Activated naive CD4-positive, alpha-beta T cell (primary cell): ENCODE results near the gene BUD31.
A peak's percentile ranks its signal among the peaks of the same experiment; 100 is the strongest.
"Not testable (repeated sequence)": the region's sequence is repeated elsewhere in the genome, so short reads cannot be mapped to it uniquely, and the experiment has no call there.

Experiments used
- DNase-seq, 4 experiments: peaks; one replicate each; lab custom pipeline; 2025; lab: John Stamatoyannopoulos, UW

The BUD31 gene

GRCh38 chr7:99408379-99409191 is at the start of gene BUD31, which contains the start of gene PDAP1:
Gene BUD31 (plus strand): TSS chr7:99408969. CDS start chr7:99411093, 2,124 bp downstream.
Gene PDAP1 (minus strand): TSS chr7:99408597. CDS start chr7:99408548, 49 bp downstream.
- DNase-seq: peak; percentile 89 to 95 (median 92)

DNA sequence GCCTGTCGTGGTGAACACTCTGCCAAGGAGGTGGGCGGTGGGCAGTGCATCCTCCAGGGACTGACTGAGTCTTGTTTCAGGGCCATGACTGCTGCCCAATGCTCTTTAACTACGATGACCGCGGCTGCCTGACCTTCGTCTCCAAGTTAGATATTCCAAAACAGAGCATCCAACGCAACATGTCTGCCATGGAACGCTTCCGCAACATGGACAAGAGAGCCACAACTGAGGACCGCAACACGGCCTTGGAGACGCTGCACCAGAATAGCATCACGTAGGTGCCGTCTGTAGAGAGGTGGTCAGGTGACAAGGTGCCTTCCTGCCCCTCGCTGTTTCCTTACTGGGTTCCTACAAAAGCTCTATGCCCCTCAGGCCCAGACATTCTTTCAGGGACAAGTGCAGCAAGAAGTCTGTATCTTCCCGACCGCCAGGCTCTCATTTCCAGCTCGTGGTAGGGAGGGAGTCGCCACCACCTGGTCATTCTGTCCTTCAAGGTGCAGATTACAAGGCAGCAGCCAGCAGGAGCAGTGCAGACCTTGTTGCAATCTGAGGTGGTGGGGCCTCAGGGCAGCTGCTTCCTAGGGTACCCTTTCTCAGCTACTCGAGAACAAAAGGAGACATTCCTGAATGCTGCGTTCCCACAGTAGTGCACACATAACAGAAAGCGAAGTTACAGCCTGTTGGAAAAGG is 49.2 kb upstream of the BUD31 start:
- DNase-seq: no peak

- no peak for DNase-seq
Measured at GRCh38 chr7:99362801-99363200, 46.0 kb upstream of the BUD31 start.

DNA sequence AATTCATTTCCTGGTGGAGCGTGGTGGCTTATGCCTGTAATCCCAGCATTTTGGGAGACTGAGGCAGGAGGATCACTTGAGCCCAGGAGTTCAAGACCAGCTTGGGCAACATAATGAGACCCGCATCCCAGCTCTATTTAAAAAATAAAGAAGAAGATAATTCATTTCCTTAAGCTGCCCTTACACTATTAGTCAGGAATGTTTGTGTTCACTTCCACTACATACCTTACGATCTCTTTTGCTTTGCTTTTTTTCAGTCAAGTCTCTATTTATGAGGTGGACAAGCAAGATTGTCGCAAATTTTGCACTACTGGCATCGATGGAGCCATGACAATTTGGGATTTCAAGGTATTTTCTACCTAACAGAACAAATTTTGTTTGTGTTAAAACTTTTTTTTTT is 45.5 kb upstream of the BUD31 start:
- DNase-seq: no peak

- DNase-seq: peak in 3 of 4 experiments; percentile 26 to 69 (median 64)
Measured at GRCh38 chr7:99365318-99366141, 43.2 kb upstream of the BUD31 start.

DNA sequence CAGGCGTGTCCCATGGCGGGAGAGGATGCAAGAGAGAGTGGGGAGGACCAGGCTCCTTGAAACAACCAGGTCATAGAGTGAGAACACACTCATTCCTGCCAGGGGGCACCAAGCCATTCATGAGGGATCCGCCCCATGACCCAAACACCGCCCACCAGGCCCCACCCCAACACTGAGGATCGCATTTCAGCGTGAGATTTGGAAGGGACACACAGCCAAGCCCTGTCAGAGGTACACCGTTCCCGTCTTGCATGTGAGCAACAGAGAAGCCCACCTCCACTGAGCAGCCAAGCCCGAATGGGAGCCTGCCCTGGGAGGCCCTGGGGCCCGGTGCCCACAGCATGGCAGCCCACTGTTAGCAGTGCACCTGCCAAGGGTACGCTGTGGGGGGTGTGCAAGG is 42.1 kb upstream of the BUD31 start:
- no peak for DNase-seq

- no peak for DNase-seq
Measured at GRCh38 chr7:99368750-99369389, 39.9 kb upstream of the BUD31 start.

GRCh38 chr7:99369767-99370391 is 38.9 kb upstream of the BUD31 start:
- DNase-seq: no peak

GRCh38 chr7:99371376-99371920 is 37.3 kb upstream of the BUD31 start:
- no peak for DNase-seq

- no peak for DNase-seq
Measured at GRCh38 chr7:99372275-99373090, 36.3 kb upstream of the BUD31 start.

- DNase-seq: no peak
Measured at GRCh38 chr7:99373091-99374066, 35.4 kb upstream of the BUD31 start.

- DNase-seq: peak; percentile 43 to 82 (median 62)
Measured at GRCh38 chr7:99374111-99375064, 34.4 kb upstream of the BUD31 start, which contains the start of gene ARPC1B. Gene ARPC1B (plus strand): TSS chr7:99374730. CDS start chr7:99385715, 10,985 bp downstream.

GRCh38 chr7:99375070-99375807 is 33.5 kb upstream of the BUD31 start:
- peak in 3 of 4 experiments; percentile 12 to 43 (median 25) for DNase-seq

- DNase-seq: no peak
Measured at GRCh38 chr7:99379043-99379577, 29.7 kb upstream of the BUD31 start.

- DNase-seq: not testable (repeated sequence)
Measured at GRCh38 chr7:99379693-99380031, 29.1 kb upstream of the BUD31 start.

GRCh38 chr7:99380032-99380822 is 28.5 kb upstream of the BUD31 start:
- no peak for DNase-seq
